Measurements from ENCODE around the gene CMSS1.

The CMSS1 gene

DNA sequence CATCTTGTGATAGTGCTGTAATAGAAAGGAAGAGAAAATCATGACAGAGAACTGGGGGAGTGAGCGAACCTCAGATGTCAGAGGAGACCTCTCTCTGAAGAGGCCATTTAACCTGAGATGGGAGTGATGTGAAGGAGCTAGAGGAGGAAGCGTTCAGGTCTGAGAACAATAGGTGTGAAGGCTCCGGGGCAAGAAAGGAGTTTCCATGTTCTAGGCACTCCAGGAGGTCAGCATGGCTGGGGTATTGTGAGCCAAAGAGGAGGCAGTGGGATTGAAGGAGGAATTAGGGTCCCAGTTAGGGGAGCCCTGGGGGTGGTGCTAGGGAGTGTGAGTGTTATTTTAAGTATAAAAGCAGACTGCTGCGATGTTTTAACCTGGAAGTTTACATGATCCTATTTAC is 305.4 kb downstream of the CMSS1 start:
- Mint-ChIP-seq H3K27ac (no peak overlapping the region), H3K4me3 (no peak overlapping the region), H3K36me3 (ENCODE audit: low read depth) (no peaks in the 10 kb centered on the region), H3K4me1 (ENCODE audit: low read depth) (peaks cover 4% of the 10 kb centered on the region), H3K27me3 (ENCODE audit: low read depth) (no peaks in the 10 kb centered on the region), H3K9me3 (no peaks in the 10 kb centered on the region)

DNA sequence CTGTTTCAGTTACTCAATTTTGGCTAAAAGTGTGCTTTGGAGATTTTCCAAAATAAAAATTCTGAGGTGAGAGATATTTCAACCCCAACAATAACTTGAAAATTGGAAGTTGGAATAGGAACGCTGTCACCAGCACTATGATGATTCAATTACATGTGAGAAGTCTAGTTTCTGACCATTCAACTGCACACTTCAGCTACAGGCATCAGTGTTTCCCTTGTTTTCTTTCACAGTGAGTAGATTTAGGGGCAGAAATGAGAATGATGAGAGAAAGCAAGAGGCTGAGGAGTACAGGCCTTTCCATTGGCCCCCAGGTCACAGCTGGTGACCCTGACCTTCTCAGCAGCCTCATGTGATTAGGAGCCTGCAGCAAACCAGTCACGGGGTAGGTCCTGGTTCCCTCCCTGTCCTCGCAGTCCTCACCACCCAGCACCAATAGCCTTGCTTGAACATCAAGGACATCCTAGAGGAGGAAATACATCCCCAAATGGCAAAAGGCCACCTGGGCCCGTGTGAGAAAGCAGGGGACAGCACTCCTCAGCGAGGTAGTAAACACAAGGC is 306.6 kb downstream of the CMSS1 start:
- no peaks in the 10 kb centered on the region for H3K27me3 Mint-ChIP-seq (ENCODE audit: low read depth)
- H3K4me3 Mint-ChIP-seq: no peak overlapping the region
- H3K36me3 Mint-ChIP-seq (ENCODE audit: low read depth): no peaks in the 10 kb centered on the region
- peaks cover 4% of the 10 kb centered on the region for H3K4me1 Mint-ChIP-seq (ENCODE audit: low read depth)
- H3K9me3 Mint-ChIP-seq: no peaks in the 10 kb centered on the region
- H3K27ac Mint-ChIP-seq: no peak overlapping the region

DNA sequence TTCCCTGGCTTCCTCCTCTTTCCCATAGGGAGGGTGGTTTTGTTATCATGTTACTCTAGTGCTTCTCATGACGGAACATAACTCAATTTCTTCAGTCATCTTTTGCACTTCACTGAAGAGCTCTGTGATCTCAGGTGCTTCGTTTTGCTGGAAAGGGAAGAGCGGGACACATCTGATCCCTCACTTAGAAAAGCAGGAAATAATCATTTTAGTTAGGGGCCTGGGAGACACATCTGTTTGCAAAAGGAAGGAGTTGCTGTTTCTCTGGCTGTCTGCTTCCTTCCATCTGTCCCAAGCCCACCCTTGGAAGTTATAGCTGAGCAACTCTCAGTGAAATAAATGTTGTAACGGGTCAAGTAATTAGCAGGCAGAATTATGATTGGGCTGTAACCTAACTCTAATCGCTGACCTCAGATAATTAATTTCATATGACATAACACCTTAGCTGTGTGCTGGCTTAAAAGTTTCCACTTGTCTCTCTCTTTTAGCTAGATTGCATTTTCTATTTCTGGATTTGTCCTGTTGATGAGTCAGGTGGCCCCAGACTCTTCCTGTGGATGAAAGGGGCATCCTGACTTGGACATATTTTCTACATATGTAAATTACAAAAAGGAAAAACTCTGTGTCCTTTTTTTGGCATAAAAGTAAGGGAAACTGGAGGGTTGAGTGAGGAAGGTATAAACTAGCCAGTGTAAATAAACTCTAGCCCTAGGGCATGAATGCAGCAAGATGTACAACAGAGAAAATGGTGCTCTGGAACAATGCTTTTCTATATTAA is 307.7 kb downstream of the CMSS1 start:
- Mint-ChIP-seq H3K4me3 (no peak overlapping the region), H3K27me3 (ENCODE audit: low read depth) (no peaks in the 10 kb centered on the region), H3K27ac (no peak overlapping the region), H3K36me3 (ENCODE audit: low read depth) (no peaks in the 10 kb centered on the region), H3K9me3 (no peaks in the 10 kb centered on the region), H3K4me1 (ENCODE audit: low read depth) (peaks cover 4% of the 10 kb centered on the region)

DNA sequence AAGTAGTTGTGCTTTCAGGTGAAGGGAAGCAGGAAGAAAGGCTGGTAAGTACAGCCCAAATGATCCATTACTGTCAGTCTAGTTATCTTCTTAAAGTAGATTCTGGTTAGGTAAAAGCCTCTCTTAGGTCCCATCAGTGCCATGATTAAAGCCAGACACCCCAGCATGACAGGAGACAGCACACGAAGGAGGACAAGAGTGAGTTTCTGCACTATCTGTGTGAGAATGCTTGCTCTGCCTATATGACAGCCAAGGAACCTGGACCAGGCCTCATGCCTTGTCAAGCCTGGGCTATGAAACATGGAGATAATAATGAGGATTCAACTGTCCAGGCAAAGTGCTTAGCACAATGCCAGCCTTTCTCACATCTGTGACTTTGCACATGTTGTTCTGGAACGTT is 310.1 kb downstream of the CMSS1 start:
- Mint-ChIP-seq H3K4me3 (no peak overlapping the region), H3K36me3 (ENCODE audit: low read depth) (no peaks in the 10 kb centered on the region), H3K9me3 (no peaks in the 10 kb centered on the region), H3K27me3 (ENCODE audit: low read depth) (no peaks in the 10 kb centered on the region), H3K27ac (no peak overlapping the region), H3K4me1 (ENCODE audit: low read depth) (peaks cover 4% of the 10 kb centered on the region)

DNA sequence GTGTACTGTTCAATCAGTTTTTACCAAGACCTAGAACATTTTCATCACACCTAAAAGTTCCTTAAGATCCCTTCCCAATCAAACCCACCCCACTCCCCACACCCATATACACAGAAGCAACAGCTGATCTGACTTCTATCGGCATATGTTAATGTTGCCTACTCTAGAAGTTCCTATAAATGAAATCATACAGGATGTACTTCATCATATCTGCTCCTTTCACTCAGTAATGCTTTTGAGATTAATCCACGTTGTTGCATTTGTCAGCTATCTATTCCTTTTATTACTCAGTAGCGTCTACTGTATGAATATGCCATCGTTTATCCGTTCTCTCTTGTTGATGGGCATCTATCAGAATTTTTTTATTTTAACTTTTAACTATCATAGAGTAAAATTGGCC is 310.9 kb downstream of the CMSS1 start:
- Mint-ChIP-seq H3K4me1 (ENCODE audit: low read depth) (peaks cover 4% of the 10 kb centered on the region), H3K9me3 (no peaks in the 10 kb centered on the region), H3K27me3 (ENCODE audit: low read depth) (no peaks in the 10 kb centered on the region), H3K4me3 (no peak overlapping the region), H3K36me3 (ENCODE audit: low read depth) (no peaks in the 10 kb centered on the region), H3K27ac (no peak overlapping the region)

DNA sequence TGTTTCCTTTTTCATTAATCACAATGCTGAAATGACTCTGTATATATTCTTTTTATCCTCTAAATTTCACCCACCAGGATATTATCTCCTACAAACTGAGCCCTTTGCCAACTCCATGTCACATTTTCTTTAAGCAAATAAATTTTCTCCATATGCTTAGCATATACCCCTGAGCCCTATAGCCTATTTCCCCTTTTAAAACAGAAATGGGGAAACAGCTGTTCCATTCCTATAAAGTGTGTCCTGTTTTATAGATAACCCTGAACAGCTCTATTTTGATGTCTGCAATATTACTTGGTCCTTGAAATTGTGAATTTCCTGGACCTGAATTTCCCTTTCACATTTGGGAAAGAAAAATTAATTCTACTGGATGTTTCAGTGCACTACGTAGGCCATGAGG is 312.3 kb downstream of the CMSS1 start:
- H3K27ac Mint-ChIP-seq: no peak overlapping the region
- H3K9me3 Mint-ChIP-seq: no peaks in the 10 kb centered on the region
- no peak overlapping the region for H3K4me3 Mint-ChIP-seq
- H3K4me1 Mint-ChIP-seq (ENCODE audit: low read depth): peaks cover 4% of the 10 kb centered on the region
- H3K27me3 Mint-ChIP-seq (ENCODE audit: low read depth): no peaks in the 10 kb centered on the region
- no peaks in the 10 kb centered on the region for H3K36me3 Mint-ChIP-seq (ENCODE audit: low read depth)

DNA sequence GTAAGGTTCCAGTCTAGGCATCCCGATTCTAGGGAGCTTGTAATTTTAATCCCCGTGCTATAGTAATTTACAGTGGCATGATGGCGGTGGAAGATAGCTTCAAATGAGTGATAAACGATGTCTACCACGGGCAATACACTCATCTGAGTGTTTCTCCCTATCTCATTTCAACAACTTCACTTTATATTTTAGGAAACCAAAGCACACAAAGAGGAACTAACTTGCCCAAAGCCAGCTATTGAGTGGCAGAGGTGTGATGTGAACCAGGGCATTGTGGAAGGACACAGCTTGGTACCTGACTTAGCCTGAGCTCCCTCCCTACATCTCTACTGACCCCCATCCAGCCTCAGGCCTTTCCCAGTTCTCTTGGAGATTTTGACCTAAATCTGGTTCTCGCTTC is 313.6 kb downstream of the CMSS1 start:
- H3K27me3 Mint-ChIP-seq (ENCODE audit: low read depth): no peaks in the 10 kb centered on the region
- no peak overlapping the region for H3K27ac Mint-ChIP-seq
- no peaks in the 10 kb centered on the region for H3K36me3 Mint-ChIP-seq (ENCODE audit: low read depth)
- no peaks in the 10 kb centered on the region for H3K4me1 Mint-ChIP-seq (ENCODE audit: low read depth)
- no peak overlapping the region for H3K4me3 Mint-ChIP-seq
- H3K9me3 Mint-ChIP-seq: no peaks in the 10 kb centered on the region

DNA sequence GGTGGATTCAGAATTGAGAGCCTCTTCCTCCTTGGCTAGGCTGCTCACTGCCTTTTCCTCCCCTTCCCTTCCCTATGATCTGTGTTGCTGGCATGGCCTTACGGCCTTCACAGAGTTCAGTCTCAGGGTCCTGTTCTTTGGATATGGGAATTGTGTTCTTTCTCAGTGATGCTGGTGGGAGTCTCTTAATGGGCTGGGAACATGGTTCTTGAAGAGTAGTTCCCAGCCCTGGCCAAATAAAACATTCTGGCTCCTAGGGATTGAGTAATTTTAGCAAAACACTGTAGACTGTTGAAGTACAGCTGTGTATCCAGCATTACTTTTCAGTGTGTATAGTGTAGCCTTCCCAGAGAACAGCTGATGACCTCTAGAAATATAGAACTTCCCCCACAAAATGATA is 319.3 kb downstream of the CMSS1 start:
- Mint-ChIP-seq H3K27me3 (ENCODE audit: low read depth) (no peaks in the 10 kb centered on the region), H3K36me3 (ENCODE audit: low read depth) (peaks cover 7% of the 10 kb centered on the region), H3K27ac (no peak overlapping the region), H3K4me1 (ENCODE audit: low read depth) (no peaks in the 10 kb centered on the region), H3K9me3 (no peaks in the 10 kb centered on the region), H3K4me3 (no peak overlapping the region)

DNA sequence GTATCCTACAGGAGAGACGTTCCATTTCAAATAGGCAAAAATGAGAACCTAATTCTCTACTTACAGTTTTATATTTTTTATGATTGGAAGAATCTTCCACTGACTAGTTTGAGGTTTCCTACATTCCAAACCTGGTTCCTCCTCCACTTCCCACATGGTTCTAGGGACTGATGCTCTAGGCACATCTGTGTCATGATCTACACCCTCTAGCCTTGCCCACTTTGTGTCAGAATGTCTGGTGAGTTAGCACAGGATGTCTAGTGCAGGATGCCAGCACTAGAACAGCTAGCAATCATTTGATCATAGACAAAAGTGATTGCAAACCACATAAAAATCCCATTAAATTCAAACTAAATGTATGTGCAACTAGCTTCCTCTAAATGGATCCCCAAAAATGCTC is 323.3 kb downstream of the CMSS1 start:
- Mint-ChIP-seq H3K4me3 (no peak overlapping the region), H3K9me3 (peaks cover 19% of the 10 kb centered on the region), H3K4me1 (ENCODE audit: low read depth) (peaks cover 13% of the 10 kb centered on the region), H3K27me3 (ENCODE audit: low read depth) (no peaks in the 10 kb centered on the region), H3K36me3 (ENCODE audit: low read depth) (peaks cover 16% of the 10 kb centered on the region), H3K27ac (no peak overlapping the region)

DNA sequence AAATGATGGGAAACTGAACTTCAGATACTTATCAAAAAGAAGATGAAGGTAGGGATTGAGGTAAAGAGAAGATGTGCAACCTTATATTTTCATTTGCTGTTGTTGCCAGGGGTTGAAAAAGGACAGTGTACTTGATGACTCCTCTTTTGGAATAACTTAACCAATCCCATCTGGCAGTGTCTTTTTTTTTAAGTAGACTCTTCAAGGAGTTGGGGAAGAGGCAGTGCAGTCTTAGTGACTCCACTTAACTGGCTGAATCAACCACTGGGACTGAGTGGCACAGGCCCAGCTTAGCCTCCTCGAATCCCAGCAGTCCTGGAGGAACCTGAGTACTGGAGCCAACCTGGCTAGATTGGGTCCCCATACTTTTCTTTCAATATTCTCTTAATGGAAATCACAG is 323.9 kb downstream of the CMSS1 start:
- Mint-ChIP-seq H3K4me3 (no peak overlapping the region), H3K27ac (no peak overlapping the region), H3K27me3 (ENCODE audit: low read depth) (no peaks in the 10 kb centered on the region), H3K4me1 (ENCODE audit: low read depth) (peaks cover 14% of the 10 kb centered on the region), H3K36me3 (ENCODE audit: low read depth) (peaks cover 16% of the 10 kb centered on the region), H3K9me3 (peaks cover 19% of the 10 kb centered on the region)

DNA sequence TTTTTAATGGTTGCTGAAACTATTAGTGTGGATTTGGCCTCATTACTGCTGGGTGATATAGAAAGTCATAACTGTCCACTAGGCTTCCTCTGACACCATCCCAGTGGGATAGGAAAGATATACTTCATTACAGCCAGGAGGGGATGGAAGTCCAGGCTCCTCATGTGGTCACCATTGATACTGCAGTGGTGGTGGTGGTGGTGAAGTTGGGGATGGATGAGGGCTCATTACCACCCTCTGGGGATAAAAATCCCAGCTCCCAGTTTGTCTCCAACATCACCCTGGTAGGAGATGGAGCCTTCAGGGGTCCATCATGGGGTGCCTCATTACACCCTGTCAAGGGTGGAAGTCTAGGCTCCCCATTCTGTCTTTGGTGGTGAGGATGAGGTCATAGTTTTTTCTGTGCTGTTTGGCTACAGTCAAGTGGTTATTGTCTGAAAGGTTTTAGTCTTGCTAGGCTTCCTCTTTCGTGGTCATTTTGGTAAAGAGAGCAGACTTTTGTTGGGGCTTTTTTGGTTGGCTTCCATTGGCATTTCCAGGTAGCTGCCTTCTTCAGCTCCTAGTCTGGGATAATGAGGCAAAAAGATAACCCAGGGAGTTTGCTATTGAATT is 326.7 kb downstream of the CMSS1 start:
- Mint-ChIP-seq H3K9me3 (peaks cover 19% of the 10 kb centered on the region), H3K36me3 (ENCODE audit: low read depth) (peaks cover 19% of the 10 kb centered on the region), H3K27ac (peak overlapping the region; percentile 39), H3K4me3 (no peak overlapping the region), H3K27me3 (ENCODE audit: low read depth) (no peaks in the 10 kb centered on the region), H3K4me1 (ENCODE audit: low read depth) (peaks cover 22% of the 10 kb centered on the region)

DNA sequence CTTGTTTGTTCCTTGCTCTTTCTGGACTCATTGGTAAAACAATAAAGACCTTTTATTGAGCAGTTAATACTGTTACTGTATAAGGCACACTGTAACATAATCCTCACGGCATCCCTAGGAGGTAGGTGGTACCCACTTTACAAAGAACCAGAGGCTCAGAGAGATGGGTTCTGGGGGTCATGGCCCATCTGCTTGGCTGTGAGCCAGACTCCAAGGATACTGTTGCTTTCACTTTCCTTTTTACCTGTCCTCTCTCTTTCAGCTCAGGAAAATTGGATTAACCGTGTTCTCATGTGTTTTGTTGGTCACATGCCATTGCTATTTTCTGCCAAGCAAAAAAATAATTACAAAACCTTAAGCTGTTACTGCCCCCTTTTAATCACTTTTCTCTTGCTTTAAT is 331.5 kb downstream of the CMSS1 start:
- H3K36me3 Mint-ChIP-seq (ENCODE audit: low read depth): peaks cover 22% of the 10 kb centered on the region
- H3K27ac Mint-ChIP-seq: no peak overlapping the region

DNA sequence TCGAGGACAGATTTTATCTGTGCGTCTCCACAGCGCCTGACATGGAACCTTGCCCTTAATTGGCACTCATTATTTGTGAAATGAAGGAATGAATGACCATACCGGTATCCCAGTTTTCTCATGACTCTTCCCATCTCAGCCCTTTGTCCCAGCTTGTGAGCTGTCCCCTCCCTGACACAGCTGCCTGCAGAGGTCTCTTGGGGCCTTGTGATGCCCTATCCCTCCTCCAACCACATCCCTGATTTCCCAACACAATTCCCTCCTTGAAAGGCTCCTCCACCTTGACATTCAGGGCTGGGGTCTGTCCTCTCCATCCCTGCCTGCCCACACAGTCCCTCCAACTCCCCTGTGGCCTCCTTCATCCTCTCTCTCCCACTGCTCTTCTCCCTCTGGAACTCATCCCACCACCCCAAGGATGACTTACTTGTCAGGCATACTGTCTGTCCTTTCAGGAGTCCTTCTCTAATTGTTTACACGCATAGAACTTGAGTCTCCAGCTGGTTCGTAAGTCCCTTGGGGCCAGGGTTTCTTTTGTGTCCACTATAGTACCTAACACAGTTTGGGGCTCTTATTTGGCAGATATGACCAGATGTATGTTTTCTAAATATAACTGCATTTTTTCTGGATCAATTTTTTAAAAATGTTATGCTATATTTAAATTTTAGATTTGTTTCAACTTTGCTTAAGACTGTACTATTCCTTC is 332.2 kb downstream of the CMSS1 start:
- Mint-ChIP-seq H3K36me3 (ENCODE audit: low read depth) (peaks cover 22% of the 10 kb centered on the region), H3K27me3 (ENCODE audit: low read depth) (no peaks in the 10 kb centered on the region), H3K27ac (no peak overlapping the region), H3K4me3 (no peak overlapping the region), H3K9me3 (peaks cover 5% of the 10 kb centered on the region), H3K4me1 (ENCODE audit: low read depth) (peaks cover 17% of the 10 kb centered on the region)

More for the DNA sequence above, 331.5 kb downstream of the CMSS1 start:
- Mint-ChIP-seq H3K27me3 (ENCODE audit: low read depth) (no peaks in the 10 kb centered on the region), H3K4me3 (no peak overlapping the region), H3K9me3 (peaks cover 6% of the 10 kb centered on the region), H3K4me1 (ENCODE audit: low read depth) (peaks cover 25% of the 10 kb centered on the region)

DNA sequence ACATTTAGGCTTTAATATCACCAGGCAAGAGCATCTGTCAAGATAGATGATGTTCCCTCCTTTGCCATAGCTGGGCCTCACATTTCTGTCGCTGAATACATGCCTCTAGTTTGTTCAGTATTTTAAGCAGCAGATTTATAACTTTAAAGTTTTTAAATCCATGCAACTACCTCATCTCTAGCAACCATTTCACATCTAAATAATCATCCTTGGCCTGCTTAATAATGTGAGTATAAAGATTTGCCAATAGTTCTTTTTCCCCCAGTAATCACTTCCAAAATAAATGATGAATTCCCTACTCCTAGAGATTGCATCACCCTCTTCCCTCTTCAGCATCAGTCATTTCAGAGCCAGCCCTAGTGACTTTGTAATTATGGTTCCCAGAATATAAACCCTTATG is 332.8 kb downstream of the CMSS1 start:
- Mint-ChIP-seq H3K4me1 (ENCODE audit: low read depth) (peaks cover 17% of the 10 kb centered on the region), H3K27ac (no peak overlapping the region), H3K27me3 (ENCODE audit: low read depth) (no peaks in the 10 kb centered on the region), H3K4me3 (no peak overlapping the region), H3K9me3 (peaks cover 12% of the 10 kb centered on the region), H3K36me3 (ENCODE audit: low read depth) (peaks cover 27% of the 10 kb centered on the region)

All from T-helper 1 cell treated with Interleukin-12 subunit alpha and Interleukin-12 subunit beta and Interleukin-4 antibody, amounts not matched to agents 30 μg/mL and 1 μg/mL, for 36 hours (primary cell).